Astrocyte of the spinal cord (primary cell): ENCODE measurements around the gene SLC12A5.
"Not testable (repeated sequence)": the region's sequence is repeated elsewhere in the genome, so short reads cannot be mapped to it uniquely, and the experiment has no call there.

ENCODE experiments used
- DNase-seq: peaks from one replicate; pipeline ENCODE4 v3.0.0; 2011; ENCODE audit warnings: low read depth, low spot score
- H3K4me3 ChIP-seq: 2 replicates; pipeline ENCODE4 v1.5.1; 2011; ENCODE audit warnings: low read depth, mild to moderate bottlenecking, low read length, moderate library complexity
- in situ Hi-C: cut with HindIII; loops from 2 replicates; pipeline ENCODE4 v1.10.0; 2017; ENCODE audit warnings: low sequenced_read_pairs
- TF ChIP-seq, protein P1 (sequence below): IDR thresholded peaks from 2 replicates; pipeline ENCODE4 v1.5.1; 2012; ENCODE audit warnings: low read depth, mild to moderate bottlenecking, low read length, inconsistent platforms

SLC12A5 gene

DNA sequence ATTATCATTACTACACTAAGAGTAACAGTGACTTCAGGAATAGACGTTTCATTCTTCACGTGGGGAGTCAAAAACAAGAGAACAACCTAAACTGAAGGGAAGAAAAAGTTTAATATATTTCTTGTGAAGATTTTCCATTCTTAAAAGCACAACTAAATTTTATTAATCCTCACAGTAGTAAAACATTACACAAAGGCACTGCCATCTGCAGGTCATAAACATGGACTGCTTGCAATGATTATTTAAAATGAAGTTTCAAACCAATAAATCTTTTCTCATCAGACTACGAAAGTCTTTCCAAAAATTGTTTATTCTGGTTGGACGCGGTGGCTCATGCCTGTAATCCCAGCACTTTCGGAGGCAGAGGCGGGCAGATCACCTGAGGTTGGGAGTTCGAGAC lies 58.1 kb downstream of the SLC12A5 start:
- no peak overlapping the region for H3K4me3 ChIP-seq
- in situ Hi-C loops = no loop called here
- DNase-seq = peak; percentile 13
- TF ChIP-seq, protein P1, sequence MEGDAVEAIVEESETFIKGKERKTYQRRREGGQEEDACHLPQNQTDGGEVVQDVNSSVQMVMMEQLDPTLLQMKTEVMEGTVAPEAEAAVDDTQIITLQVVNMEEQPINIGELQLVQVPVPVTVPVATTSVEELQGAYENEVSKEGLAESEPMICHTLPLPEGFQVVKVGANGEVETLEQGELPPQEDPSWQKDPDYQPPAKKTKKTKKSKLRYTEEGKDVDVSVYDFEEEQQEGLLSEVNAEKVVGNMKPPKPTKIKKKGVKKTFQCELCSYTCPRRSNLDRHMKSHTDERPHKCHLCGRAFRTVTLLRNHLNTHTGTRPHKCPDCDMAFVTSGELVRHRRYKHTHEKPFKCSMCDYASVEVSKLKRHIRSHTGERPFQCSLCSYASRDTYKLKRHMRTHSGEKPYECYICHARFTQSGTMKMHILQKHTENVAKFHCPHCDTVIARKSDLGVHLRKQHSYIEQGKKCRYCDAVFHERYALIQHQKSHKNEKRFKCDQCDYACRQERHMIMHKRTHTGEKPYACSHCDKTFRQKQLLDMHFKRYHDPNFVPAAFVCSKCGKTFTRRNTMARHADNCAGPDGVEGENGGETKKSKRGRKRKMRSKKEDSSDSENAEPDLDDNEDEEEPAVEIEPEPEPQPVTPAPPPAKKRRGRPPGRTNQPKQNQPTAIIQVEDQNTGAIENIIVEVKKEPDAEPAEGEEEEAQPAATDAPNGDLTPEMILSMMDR = peak; percentile 39

DNA sequence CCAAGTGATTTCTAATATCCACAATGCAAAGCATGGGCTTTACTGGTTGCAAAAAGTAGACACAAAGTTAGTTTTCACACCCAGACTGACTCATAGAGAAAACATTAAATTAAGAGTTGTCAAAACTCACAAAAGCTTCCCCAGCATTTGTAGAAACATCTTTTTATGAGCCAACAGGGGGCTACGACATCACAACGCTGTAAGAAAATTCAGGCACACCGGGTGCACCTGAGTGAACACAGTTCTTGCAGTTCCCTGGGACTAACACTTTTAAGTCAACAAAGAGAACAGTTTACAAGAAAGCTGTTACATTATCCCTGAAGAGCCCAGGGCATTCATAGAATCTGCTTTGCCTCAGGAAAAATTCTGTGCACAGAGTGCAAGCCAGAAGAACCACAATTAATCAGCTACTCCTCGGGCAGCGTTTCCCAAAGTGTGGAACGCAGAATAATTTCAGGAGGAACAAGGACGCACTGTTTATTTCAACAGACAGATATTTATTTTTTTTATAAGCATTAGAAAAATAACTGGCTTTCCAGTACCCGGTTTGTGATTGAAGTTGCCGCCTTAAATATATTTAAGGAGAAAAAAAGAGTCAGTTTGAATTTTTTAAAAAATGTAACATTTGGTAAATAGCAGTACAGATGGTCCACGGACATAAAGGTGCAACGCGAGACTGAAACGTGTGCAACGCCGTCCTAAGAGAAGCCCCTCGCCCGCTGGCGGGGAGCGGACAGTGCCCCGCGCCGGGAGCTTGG lies 59.6 kb downstream of the SLC12A5 start:
- DNase-seq = peak; percentile 12
- in situ Hi-C loops = no loop called here
- H3K4me3 ChIP-seq = peak overlapping the region; percentile 83
- TF ChIP-seq, protein P1 = no peak

DNA sequence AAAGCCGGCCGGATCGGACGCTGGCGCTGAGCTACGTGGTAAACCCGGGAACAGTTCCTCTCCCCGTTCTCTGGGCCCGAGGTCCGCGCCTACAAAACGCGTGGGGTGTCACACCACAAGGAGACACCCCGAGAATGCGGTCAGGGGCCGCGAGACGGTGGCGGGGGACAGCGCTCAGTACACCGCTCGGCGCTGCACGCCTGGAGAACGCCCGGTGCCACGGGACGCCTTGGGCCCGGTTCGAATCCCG lies 60.1 kb downstream of the SLC12A5 start:
- H3K4me3 ChIP-seq = peak overlapping the region; percentile 83
- in situ Hi-C loops = no loop called here
- DNase-seq = no peak
- TF ChIP-seq, protein P1 = no peak

DNA sequence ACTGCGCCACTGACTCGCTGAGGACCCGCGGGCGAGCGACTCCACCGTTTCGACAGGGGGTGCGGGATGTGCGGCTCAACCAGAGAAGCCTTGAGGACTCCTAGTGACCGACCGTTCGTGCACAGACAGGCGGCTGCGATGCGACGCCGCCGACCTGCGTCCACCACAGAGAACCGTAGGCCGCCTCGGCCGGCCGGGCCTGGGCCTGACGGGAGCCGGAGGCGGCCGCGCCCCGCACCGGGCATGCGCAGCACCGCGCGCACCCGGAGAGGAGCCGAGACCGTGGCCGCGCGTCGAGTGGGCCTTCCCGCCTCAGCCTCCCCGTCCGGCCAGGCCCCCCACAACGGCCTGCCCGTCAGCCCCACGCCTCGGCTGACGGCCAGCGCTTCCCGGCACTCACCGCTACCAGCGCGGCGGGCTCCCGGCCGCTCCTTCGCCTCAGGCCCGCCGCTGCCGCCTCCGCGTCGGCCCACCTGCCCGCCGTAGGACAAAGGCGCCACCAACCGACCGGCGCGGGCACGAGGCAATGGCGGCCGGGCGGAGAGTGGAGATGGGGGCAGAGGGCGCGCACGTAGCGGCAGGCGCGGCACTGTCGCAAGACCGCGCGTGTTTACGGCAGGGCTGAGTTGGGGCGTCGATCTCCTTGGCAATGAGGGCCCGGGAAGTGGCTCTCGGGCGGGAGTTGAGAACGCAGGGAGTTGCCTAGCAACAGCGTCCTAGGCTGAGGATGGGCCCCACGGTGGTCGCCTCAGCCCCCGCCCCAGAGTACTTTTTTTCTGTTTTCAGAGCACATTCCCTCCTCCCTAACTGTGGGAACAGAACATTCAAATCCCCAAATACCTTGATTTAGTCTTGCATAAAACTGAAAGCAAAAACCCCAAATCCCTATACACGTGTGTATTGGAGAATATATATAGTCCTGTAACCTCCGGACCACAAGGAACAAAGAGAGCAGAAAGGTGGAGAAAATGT lies 60.7 kb downstream of the SLC12A5 start, which contains the start of gene NCOA5:
Gene NCOA5 (minus strand): TSS at position 546 of the 972 bp plus-strand sequence. CDS start 10,538 bp downstream, outside the sequence.
- H3K4me3 ChIP-seq = peak within 1 kb of the TSS; percentile 83
- peak; percentile 97 for DNase-seq
- in situ Hi-C loops = no loop called here
- TF ChIP-seq, protein P1 = no peak

DNA sequence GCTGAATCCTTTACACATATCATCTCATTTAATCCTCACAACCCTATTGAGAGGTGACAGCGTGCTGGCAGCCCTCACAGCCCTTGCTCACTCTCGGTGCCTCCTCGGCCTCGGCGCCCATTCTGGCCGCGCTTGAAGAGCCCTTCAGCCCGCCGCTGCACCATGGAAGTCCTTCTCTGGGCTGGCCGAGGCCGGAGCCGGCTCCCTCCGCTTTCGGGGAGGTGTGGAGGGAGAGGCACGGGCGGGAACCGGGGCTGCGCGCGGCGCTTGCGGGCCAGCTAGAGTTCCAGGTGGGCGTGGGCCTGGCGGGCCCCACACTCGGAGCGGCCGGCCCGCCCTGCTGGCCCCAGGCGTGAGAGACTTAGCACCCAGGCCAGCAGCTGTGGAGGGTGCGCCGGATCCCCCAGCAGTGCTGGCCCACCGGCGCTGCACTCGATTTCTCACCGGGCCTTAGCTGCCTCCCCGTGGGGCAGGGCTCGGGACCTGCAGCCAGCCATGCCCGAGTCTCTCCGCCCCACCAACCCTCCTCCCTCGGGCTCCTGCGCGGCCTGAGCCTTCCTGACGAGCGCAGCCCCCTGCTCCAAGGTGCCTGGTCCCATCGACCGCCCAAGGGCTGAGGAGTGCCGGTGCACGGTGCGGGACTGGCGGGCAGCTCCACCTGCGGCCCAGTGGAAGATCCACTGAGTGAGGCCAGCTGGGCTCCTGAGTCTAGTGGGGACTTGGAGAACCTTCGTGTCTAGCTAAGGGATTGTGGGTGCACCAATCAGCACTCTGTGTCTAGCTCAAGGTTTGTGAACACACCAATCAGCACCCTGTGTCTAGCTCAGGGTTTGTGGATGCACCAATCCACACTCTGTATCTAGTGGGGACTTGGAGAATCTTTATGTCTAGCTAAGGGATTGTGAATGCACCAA lies 62.9 kb downstream of the SLC12A5 start:
- DNase-seq, in situ Hi-C loops, H3K4me3 ChIP-seq: not testable (repeated sequence)

DNA sequence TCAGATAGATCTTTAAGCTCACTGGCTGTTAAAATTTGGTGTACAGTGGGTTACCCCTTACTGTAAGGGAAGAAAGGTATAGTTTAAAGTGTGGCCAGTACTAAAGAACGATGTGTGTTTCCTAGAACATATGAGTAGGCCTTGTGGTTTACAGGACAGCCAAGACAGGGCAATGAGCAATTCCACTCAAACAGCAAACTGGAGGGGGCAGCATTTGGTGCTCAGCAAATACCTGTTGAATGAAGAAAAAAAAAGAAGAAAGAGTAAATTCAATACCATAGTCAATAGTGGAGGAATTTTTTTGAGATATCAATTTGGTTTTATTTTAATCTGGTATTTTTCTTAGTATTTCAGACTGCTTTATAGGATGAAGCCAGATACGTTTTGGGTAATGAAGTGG lies 64.5 kb downstream of the SLC12A5 start:
- in situ Hi-C loops = no loop called here
- TF ChIP-seq, protein P1 = no peak
- peak; percentile 1 for DNase-seq
- no peak overlapping the region for H3K4me3 ChIP-seq
